Measurements from ENCODE around the gene GPR152.
A peak's percentile ranks its signal among the peaks of the same experiment; 100 is the strongest.

The GPR152 gene

DNA sequence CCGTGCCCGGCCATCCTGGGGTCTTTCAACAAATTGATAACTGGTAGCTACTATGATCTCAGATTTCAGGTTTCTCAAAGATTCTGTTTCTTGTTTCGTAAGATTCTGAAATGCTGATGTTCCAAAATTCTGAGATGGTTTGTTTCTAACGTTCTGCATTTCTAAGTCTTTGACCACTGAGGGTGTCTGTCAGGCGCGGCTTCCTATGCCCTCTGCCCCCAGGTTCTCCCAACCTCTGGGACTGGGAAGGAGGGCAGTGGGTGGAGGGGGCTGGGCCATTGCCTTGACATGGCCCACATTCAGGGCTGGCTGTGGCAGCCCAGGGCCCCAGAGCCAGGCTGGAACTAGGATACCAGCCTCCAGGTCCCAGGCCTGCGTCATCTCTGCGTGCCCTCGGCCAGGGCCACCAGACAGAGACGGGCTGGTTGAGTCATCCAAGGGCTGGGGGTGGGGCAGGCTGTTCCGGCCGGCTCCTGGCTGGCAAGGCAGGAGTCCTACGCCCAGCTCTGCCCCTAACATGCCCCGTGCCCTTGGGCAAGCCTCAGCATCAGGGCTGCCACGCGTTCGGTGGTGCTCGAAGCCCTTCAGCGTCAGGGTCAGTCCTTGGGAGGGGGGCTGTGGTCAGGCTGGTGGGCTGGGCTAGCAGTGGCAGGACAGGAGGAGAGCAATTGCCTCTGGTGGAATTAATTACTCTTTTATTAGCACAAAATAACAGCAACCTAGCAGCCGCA lies 11.3 kb upstream of the GPR152 start:
- DNase-seq, result no peak

DNA sequence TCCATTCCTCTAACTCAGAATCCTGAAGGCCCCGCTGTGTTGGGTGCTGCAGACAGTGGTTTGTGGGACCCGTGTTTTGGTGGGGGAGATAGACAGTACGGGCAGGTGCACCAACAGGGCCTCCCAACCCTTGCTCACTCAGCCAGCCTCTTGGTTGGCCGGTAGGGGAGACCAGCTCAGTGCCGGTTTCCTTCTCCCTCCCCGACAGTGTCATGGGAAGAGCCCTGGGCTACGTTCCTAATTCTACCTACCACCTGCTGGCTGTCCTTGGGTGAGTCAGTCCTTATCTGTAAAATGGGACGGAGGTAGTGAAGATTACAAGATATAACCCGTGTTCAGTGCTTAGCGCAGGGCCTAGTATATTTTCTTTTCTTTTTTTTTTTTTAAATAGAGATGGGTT lies 10.7 kb upstream of the GPR152 start:
- DNase-seq, result no peak

DNA sequence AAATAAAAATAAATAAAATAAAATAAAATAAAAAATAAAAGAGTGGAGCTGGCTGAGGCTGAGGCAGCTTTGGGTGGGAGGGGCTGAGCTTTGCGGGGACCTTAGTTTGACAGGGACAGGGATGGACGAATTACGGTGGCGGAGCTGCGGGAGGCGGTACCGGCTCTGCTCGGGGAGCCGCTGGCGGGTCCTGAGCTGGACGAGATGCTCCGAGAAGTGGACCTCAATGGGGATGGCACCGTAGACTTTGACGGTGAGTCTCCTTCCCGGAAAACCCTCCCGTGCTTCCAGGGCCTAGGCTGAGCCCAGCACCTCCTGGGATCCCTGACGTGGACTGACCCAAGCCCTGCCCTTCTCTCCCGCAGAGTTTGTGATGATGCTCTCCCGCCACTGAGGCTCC lies 5.7 kb upstream of the GPR152 start:
- no peak for DNase-seq

DNA sequence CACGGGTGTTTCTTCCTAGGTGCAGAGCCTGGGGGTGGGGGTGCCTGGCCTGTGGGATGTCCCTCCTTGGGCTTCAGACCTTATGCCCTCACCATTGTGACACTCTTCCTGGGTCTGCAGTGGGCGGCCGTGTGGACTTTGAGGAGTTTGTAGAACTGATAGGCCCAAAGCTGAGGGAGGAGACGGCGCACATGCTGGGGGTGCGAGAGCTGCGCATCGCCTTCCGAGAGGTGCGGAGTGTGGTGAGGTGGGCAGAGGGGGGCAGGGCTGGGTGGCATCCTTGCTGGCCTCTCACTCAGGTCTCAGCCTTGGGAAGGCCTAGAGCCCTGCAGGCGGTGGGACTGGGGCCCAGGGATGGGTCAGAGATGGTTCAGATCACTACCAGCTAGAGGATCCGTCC lies 4.9 kb upstream of the GPR152 start:
- DNase-seq, result no peak

DNA sequence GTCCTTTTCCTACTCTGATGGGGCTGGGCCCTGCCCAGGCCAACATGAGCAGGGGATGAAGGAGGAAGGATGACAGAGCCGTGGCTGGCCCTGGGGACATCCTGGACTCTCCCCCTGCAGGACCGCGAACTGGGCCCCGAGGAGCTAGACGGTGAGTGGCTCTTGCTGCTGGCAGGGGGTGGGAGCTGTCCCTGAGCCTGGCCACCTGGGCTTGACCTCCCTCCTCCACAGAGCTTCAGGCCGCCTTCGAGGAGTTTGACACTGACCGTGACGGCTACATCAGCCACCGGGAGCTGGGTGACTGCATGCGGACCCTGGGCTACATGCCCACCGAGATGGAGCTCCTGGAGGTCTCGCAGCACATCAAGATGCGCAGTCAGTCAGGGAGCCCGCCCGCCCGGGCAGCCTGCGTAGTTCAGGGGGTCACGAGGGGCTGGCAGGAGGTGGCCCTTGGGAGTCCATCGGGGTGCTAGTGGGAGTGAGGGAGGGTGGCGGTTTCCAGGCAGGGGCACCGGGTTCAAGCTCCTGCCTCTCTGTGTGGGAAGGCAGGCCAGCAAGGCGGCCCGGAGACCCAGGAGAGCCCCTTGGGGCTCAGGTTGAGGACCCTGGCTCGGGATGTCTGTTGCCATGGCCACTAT lies 3.7 kb upstream of the GPR152 start:
- DNase-seq, result no peak

DNA sequence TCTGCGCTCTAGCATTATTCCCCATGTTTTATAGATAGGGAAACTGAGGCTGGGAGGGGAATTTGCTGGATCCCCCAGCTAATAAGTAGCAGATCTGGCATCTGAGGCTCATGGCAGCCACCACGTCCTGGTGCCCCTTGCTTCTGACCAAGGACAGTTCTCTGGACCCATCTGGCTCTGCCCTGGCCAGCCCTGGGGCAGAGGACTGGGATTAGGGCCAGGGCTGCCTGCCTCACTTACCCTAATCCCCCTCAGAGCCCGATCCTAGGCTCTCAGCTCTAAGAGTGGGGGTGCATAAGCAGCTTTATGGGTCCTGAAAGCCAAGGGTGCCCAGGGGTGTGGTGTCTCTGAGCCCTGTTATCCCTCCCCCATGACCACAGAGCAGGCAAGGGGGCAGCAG lies 2.5 kb upstream of the GPR152 start, which contains the start of gene CABP4:
CABP4 (plus strand) TSS at position 301 of the 400 bp plus-strand sequence; CDS start at position 371, 70 bp downstream.
- no peak for DNase-seq

DNA sequence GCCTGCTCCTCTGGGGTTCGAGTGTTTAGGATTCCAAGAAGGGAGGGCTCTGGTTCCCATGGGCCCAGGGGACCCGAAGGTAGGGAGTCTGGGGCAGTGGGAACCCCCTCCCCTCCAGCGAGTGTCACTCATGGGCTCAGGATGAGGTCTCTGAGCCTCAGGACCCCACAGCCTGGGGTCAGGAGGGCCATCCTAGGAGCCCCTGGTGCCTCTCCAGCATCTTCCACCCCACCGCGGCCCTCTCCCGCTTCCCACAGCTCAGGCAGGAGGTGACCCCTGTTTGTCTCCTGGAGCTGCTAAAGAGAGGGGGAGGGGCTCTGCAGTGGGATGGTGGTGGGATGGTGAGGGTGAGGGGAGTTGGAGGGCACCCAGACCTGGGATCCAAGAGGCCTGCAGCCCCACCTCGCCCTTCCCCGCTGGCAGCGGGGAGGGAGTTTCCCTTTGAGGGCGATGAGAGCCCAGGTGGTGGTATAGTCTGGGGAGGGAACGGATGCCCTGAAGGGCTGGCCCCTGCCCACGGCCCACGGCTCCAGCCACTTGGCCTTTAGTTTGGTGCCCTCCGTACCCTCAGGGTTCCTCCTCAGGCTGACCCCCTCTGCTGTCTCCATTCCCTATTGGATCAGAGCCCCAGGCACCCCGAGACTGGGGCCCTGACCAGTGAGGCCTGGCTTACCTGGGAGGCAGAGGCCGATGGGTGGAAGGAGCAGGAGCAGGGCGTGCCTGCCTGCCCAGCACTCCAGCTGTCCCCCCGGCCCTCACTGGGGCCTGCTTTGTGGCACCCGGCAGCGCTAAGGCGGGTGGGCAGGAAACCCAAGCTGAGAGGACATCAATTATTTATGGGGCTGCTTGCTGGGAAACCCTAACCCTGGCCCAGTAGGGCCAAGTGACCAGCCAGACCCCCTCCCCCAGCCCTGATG lies 1.5 kb upstream of the GPR152 start:
- no peak for DNase-seq

DNA sequence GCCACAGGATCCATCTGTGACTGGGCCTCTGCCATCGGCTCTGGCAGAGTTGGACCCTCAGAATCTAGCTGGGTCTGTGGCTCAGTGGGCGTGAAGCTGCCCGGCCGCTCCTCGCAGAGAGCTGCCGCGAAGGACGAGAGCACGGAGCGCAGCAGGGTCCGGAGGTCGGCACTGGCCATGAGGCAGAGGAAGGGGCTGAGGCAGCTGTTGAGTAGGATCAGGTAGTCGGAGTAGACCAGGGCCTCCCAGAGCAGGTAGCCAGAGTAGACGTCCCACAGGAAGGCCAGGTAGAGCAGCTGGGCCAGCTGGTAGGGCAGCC lies 912 bp downstream of the GPR152 start:
- no peak for DNase-seq

DNA sequence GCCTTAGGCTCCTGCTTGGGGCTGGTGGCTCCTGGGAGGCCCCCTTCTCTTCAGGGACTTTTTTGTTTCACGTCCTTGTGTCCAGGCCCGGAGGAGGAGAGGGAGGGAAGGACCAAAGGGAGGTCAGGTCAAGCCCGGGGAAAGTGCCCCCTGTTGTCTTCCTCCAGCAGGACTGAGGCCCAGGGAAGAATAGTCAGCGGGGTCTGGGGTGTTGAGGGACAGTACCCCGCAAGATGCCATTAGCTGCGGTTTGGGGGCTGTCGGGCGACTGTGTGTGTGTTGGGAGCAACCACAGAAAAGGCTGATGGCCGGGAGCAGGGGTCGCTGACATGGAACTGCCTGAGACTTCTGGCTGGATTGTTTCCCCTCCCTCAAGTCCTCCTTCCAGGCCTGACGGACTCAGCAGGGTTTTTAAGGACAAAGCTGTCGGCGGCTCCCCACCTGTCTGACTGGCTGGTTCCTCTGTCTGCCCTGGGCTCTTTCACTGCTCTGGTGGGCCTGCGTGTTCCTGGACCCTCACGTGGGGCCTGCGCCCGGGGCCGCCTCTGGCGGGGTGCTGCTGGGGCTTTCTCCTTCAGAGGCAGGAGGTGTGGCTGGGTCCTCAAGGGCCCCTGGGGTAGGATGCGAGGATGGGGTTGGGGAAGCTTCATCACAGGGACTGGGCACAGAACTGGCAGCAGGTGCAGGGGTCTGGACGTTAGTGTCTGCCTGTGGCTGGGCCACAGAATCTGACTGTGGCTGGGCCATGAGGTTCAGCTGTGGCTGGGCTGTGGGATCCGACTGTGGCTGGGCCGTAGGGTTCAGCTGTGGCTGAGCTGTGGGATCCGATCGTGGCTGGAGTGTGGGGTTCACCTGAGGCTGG lies 1.5 kb downstream of the GPR152 start:
- DNase-seq, result no peak

DNA sequence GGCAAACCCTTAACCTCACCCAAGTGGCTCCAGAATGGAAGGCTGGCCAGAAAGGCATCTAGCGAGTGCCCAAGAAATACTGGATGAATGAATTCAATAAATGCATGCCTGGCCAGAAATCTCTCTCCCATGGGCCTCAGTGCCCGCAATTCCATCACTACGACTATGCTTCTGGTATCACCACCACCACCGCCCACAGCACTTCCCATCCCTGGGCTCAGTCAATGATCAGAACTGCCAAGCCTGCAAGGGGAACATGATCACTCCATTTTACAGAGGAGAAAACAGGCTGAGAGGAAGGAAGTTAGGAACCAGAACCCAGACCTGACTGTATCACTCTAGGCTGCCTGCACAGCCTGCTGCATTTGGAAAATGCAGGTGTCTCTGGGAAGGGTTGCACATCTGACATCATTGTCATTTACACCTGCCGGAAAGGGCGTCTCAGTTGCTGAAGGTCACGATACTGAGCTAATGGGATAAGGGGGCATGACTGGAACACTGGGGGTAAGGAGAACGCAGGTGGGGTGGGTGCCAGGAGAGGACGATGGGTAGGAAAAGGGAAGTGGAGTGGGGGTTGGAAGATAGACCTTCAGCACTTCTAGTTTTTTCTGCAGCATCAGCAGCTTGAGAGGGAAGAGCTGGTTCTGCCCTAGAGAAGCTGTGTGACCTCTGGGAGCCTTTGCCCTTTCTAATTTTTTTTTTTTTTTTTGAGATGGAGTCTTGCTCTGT lies 3.2 kb downstream of the GPR152 start:
- no peak for DNase-seq

DNA sequence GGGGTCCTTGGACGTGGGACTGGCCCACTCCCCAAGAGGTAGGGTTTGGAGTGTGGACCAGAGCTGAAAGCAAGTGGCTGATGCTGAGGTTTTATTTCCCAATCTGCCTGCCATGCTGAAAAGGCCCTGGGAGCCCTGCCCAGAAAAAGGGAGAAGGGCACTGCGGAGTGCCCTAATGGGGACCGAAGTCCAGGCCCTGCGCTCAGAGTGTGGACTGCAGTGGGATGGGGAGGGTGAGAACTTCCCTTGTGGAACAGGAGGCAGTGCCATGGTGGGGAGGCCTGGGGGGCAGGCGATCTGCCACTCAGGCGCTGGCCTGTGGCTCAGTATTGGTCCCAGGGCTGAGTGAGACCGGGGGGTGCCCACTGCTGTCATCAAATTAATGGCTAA lies 4.3 kb downstream of the GPR152 start:
- DNase-seq, result no peak

DNA sequence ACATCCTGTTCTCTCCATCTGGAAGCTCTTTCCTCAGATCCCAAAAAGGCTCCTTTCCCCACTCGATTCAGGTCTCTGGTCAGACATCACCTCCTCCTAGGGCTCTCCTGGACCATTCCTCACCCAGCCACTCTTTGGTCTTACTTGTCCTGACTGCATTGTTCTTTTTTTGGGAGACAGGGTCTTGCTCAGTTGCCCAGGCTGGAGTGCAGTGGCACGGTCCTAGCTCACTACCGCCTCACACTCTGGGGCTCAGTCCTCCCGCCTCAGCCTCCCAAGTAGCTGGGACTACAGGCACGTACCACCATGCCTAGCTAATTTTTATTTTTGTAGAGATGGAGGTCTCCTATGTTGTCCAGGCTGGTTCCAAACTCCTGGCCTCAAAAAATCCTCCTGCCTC lies 7.0 kb downstream of the GPR152 start:
- no peak for DNase-seq

DNA sequence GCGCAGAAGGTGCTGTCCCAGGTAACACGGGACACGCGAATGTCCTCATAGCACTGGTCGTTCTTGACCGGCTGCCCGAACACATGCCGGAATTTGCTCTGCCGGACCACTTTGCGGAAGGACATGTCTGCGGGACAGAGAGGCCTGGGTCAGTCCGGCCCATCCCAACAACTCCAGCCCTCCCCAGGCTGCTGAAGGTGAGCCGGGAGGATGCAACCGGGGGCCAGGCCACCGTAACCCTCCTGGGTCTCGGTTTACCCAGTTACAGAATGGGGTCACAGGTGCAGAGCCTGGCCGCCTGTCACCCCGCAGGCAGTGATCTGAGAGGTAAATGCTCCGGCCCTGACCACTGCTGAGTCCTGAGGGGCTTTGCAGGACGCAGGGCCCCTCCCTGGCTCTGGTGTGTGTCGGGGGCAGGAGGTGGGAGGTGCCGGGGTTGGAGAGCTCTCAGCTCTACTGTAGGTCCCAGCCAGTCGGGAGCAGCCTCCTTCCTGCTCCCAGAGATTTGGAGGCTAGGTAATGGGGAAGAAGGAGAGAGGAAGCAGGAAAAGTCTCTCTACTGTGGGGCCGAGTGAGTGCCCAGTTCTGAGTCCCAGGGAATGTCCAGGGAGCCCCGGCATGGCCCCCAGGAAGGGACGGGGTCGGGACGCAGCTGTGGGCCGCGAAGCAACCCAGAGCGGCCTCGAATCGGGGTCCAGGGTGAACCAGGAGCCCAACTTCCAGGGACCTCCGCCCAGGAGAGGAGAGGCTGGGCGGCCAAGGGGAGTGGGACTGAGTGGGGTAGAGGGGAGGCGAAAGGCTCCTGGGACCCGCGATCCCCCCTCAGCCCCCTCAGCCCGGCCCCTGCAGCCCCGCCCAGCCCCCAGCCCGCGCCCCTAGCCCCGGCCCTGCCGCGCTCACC lies 9.8 kb downstream of the GPR152 start:
- DNase-seq, result no peak

DNA sequence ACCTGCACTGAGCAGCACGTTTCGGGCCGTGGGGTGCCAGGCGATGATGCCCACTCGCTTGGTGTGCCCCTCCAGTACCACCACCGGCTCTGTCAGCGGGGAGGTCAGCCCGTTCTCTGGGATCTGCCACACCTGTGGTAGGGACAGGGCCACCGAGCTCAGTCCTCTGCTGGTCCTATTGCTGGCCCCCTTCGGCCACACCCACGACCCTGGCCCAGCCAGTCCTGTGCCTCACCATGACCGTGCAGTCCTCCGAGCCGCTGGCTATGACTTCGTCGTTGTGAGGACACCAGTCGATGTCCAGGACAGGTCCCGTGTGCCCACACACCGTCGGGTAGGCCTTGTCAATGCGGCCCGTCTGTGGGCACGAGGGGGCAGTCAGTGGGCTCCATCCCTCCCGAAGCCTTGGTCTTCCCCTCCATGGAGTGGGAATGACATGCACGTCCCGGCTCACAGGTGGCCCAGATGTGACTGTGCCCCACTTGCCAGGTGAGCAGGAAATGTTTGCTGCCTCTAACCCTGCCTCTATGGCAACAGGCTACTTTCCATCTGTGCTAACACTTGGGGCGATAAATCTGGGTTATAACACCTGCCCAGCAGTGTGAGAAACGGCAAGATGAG lies 10.7 kb downstream of the GPR152 start:
- peak in 1 of 2 experiments; percentile 5 for DNase-seq

DNA sequence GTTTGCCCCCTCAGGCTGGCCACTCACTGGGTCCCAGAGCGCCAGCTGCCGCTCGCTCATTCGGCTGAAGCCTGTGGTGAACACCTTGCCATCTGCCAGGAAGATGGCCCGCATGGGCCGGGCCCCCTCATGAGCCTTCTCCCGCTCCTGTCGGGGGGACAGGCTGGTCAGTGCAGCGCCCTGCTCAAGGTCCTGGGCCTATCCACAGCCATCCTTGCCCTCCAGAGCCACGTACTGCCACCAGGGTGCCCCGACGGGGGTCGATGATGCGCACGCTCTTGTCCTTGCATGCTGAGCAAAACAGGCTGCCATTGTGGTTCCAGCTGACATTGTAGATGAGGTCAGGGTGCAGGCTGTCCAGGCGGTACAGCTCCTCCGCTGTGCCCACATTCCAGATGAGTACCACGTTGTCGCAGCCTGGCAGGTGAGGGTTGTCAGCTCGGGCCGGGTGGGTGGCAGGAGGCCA lies 11.4 kb downstream of the GPR152 start:
- no peak for DNase-seq

DNA sequence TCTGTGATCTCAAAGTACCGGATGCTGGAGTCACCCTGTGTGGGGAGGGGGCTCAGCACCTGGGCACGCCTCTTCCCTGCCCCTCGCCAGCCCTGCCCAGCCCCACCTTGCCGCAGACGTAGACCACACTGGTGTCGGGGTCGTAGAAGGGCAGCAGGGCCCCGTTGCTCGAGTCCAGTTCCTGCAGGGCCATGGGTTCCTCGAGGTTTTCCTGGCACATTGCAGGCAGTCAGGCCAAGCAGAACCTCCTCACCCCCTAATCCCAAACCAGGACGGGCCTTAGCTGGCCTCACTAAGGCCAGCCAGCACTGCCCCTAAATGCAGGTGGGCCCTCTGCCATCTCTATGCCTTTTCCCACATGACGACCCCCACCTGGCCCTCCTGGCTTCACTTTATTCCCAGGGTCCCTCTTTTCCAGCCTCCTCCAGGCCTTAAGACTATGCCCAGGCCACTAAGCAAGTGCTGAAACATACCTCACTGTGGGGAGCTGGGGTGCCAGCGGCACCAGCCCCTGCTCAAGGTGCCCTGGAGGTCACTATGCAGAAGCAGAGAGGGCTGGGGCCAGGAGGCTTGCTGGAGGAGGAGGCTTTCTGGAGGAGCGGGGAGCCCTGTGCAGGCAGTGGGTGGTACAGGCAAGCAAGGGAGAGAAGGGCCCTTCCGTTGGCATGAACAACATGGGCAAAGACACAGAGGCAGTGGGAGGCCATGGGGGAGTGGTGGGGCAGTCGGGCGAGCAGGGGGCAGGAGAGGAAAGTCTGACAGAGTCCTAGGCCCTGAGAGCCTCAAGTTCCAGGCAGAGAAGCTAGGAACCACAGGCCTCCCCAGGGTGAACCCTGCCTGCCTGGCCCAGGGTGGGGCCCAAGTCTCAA lies 12.1 kb downstream of the GPR152 start:
- DNase-seq, result no peak

DNA sequence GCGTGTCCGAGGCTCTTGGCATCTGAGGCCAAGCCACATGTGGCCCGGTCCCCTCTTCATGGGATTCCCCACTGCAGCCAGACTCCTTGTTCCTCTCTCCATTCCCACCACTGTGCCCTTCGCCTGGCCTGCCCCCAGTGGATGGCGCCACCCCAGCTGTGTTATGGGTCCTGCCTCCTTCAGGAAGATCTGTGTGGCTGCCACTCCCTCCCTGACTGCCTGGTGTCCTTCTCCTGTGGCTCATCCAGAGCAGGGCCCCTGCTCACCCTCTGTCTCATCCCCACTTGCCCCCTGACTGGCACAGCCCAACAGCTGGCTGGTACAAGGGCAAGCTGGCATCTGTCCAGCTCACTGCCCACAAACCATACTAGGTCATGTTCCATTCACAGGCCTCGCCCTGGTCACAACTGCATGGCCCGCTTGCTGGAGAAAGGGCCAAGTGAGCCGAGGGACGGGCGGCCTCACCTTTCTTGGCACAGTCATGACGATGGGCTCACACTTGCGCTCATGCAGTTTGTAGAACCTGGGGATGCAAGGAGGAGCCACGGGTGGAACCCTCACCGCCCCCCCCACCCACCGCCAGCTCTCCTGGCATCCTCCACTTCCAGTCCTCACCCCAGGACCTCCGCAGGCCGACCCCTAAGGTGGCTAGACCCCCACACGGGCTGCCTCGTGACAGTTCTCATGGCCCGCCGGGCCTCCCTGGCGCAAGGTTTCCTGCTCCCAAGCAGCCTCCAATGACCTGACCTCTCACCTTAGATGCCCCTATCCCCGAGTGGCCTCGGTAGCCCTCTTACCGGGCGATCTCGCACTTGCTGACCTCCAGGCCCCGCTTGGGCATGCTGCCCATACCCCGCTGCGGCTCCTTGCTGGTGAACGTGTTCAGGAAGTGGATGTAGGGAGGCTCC lies 13.0 kb downstream of the GPR152 start:
- no peak for DNase-seq

All from NCI-H2081 (cell line).